GM20431 (cell line): Measurements from ENCODE around the gene MEP1B.
"Not testable (repeated sequence)": the region's sequence is repeated elsewhere in the genome, so short reads cannot be mapped to it uniquely, and the experiment has no call there.

Source experiments
- in situ Hi-C: fragments of 300-500 bp; cut with MseI, MboI; formaldehyde crosslinking; loops from one replicate; pipeline ENCODE4 v1.15.0; 2020; ENCODE audit warnings: low sequenced_read_pairs; ENCODE audit not compliant: unreplicated experiment

The MEP1B gene

GRCh38 chr18:32189790-32190189 lies at the start of gene MEP1B:
TSS of gene MEP1B (plus strand) at chr18:32190039. CDS start at chr18:32190071, 32 bp downstream.
- in situ Hi-C loops, result no loop called here

- in situ Hi-C loops, result no loop called here
Measured at GRCh38 chr18:32148185-32148870, 41.5 kb upstream of the MEP1B start.

GRCh38 chr18:32152705-32153448 lies 37.0 kb upstream of the MEP1B start:
- in situ Hi-C loops, result loop anchor here (10.0 kb wide), 1 partner anchor 402 kb away; no protein-coding TSS in a partner anchor

GRCh38 chr18:32156855-32157254 lies 33.0 kb upstream of the MEP1B start:
- in situ Hi-C loops, result loop anchor here (10.0 kb wide), 1 partner anchor 398 kb away; no protein-coding TSS in a partner anchor

GRCh38 chr18:32157580-32157979 lies 32.3 kb upstream of the MEP1B start:
- in situ Hi-C loops, result loop anchor here (10.0 kb wide), 1 partner anchor 397 kb away; no protein-coding TSS in a partner anchor

GRCh38 chr18:32158108-32158624 lies 31.7 kb upstream of the MEP1B start:
- in situ Hi-C loops, result loop anchor here (10.0 kb wide), 1 partner anchor 397 kb away; no protein-coding TSS in a partner anchor

- in situ Hi-C loops, result loop anchor here (10.0 kb wide), 1 partner anchor 396 kb away; no protein-coding TSS in a partner anchor
Measured at GRCh38 chr18:32158631-32159030, 31.2 kb upstream of the MEP1B start.

GRCh38 chr18:32160547-32160946 lies 29.3 kb upstream of the MEP1B start:
- in situ Hi-C loops, result no loop called here

- in situ Hi-C loops, result no loop called here
Measured at GRCh38 chr18:32167980-32168730, 21.7 kb upstream of the MEP1B start.

GRCh38 chr18:32173654-32174053 lies 16.2 kb upstream of the MEP1B start:
- in situ Hi-C loops, result no loop called here

- in situ Hi-C loops, result no loop called here
Measured at GRCh38 chr18:32174719-32175118, 15.1 kb upstream of the MEP1B start.

GRCh38 chr18:32175265-32175664 lies 14.6 kb upstream of the MEP1B start:
- in situ Hi-C loops, result no loop called here

- in situ Hi-C loops, result not testable (repeated sequence)
Measured at GRCh38 chr18:32176745-32177144, 13.1 kb upstream of the MEP1B start.

GRCh38 chr18:32177530-32177929 lies 12.3 kb upstream of the MEP1B start:
- in situ Hi-C loops, result no loop called here

GRCh38 chr18:32183503-32183902 lies 6.3 kb upstream of the MEP1B start:
- in situ Hi-C loops, result no loop called here

GRCh38 chr18:32190209-32190608 lies 370 bp downstream of the MEP1B start:
- in situ Hi-C loops, result no loop called here

- in situ Hi-C loops, result no loop called here
Measured at GRCh38 chr18:32195881-32196815, 6.3 kb downstream of the MEP1B start.

- in situ Hi-C loops, result no loop called here
Measured at GRCh38 chr18:32200766-32201165, 10.9 kb downstream of the MEP1B start.

GRCh38 chr18:32201948-32202672 lies 12.3 kb downstream of the MEP1B start:
- in situ Hi-C loops, result no loop called here
